SU-DHL-6 (cell line): ENCODE data around the gene UPB1.
"Not testable (repeated sequence)": the region's sequence is repeated elsewhere in the genome, so short reads cannot be mapped to it uniquely, and the experiment has no call there.

ENCODE experiments used
- H2AFZ ChIP-seq: fragments of 200-600 bp; sonication (generic); 2 replicates; pipeline ENCODE4 v1.6.1; 2014; ENCODE audit warnings: low read depth, mild to moderate bottlenecking, moderate library complexity, mixed read lengths, antibody characterized with exemption, low read length; ENCODE audit not compliant: severe bottlenecking
- H3F3A ChIP-seq: fragments of 200-600 bp; shearing (Covaris generic); 2 replicates; pipeline ENCODE4 v1.6.0; 2016; ENCODE audit warnings: antibody characterized with exemption, mild to moderate bottlenecking; ENCODE audit not compliant: insufficient read depth
- H3K27ac ChIP-seq: fragments of 200-600 bp; sonication (generic); 2 replicates; pipeline ENCODE4 v1.5.1; 2016; ENCODE audit warnings: low read depth, mild to moderate bottlenecking, low read length, moderate library complexity, mixed read lengths
- H3K27me3 ChIP-seq: fragments of 200-600 bp; sonication (generic), shearing (Covaris generic); 2 replicates; pipeline ENCODE4 v1.6.0; 2014; ENCODE audit warnings: mild to moderate bottlenecking, low read length
- H3K36me3 ChIP-seq: fragments of 200-600 bp; sonication (generic); 2 replicates; pipeline ENCODE4 v1.6.1; 2014; ENCODE audit warnings: mild to moderate bottlenecking, low read length, mixed read lengths
- H3K4me2 ChIP-seq: fragments of 300-600, 200-600 bp; shearing (Covaris generic), sonication (generic); 2 replicates; pipeline ENCODE4 v1.6.0; 2014; ENCODE audit warnings: low read length, low read depth, mild to moderate bottlenecking; ENCODE audit not compliant: poor library complexity, severe bottlenecking
- H3K4me3 ChIP-seq: fragments of 200-600 bp; sonication (generic); 2 replicates; pipeline ENCODE4 v1.5.1; 2014; ENCODE audit warnings: antibody characterized with exemption, low read length, mild to moderate bottlenecking, mixed read lengths; ENCODE audit not compliant: insufficient read depth, poor library complexity, severe bottlenecking
- H3K79me2 ChIP-seq: fragments of 200-600 bp; sonication (generic); 2 replicates; pipeline ENCODE4 v1.6.1; 2014; ENCODE audit warnings: mild to moderate bottlenecking, low read length, moderate library complexity; ENCODE audit not compliant: insufficient read depth
- H3K9ac ChIP-seq: fragments of 200-600 bp; sonication (generic); 2 replicates; pipeline ENCODE4 v1.7.0; 2014; ENCODE audit warnings: mild to moderate bottlenecking, low read length
- H3K9me2 ChIP-seq: fragments of 200-600 bp; sonication (generic); replicated peaks from 2 replicates; pipeline ENCODE4 v1.6.1; 2014; ENCODE audit warnings: low read length; ENCODE audit not compliant: insufficient read depth
- H3K9me3 ChIP-seq: fragments of 200-600 bp; sonication (generic); 2 replicates; pipeline ENCODE4 v1.6.1; 2014; ENCODE audit warnings: low read length, mixed read lengths; ENCODE audit not compliant: insufficient read depth
- H4K20me1 ChIP-seq: fragments of 200-600 bp; sonication (generic); 2 replicates; pipeline ENCODE4 v1.6.1; 2014; ENCODE audit warnings: low read depth, mild to moderate bottlenecking, antibody characterized with exemption, low read length, moderate library complexity, mixed read lengths
- EZH2phosphoT487 ChIP-seq: fragments of 200-600 bp; sonication (generic), shearing (Covaris generic); conservative IDR thresholded peaks from 2 replicates; pipeline ENCODE4 v1.6.1; 2018; ENCODE audit warnings: mild to moderate bottlenecking, antibody characterized with exemption, low read length, moderate library complexity, mixed read lengths
- TF ChIP-seq, protein P1 (sequence below): fragments of 200-600 bp; sonication (generic); IDR thresholded peaks from one replicate; pipeline ENCODE4 v1.5.1; 2017; ENCODE audit warnings: antibody characterized with exemption, mild to moderate bottlenecking, low read length, moderate library complexity; ENCODE audit not compliant: insufficient read depth, poor library complexity, severe bottlenecking

Gene UPB1

DNA sequence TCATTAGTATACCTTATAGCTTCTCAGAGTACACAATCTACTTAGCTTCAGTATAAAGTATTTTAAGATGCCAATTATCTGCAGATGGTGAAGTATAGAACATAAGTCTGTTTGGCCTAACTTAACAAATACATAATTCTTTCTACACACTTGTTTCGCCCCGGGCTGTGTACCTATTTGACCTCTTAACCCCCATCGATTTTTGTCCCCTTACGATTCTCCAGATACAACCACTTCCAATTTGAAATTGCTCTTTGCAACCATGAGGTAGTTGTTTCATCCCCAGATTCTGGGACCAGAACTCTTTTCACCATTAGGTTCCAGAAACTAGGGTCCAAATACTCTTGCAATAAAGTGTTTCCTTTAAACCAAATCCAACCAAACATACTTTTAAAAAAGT is 10.0 kb upstream of the UPB1 start:
- no peaks in the 10 kb centered on the region for H3K9me2 ChIP-seq
- no peaks in the 10 kb centered on the region for H3F3A ChIP-seq
- H3K9me3 ChIP-seq: no peaks in the 10 kb centered on the region
- no peak overlapping the region for H2AFZ ChIP-seq
- no peaks in the 10 kb centered on the region for H3K27me3 ChIP-seq
- H3K4me3 ChIP-seq: no peak overlapping the region
- no peak overlapping the region for H3K4me2 ChIP-seq
- TF ChIP-seq, protein P1, sequence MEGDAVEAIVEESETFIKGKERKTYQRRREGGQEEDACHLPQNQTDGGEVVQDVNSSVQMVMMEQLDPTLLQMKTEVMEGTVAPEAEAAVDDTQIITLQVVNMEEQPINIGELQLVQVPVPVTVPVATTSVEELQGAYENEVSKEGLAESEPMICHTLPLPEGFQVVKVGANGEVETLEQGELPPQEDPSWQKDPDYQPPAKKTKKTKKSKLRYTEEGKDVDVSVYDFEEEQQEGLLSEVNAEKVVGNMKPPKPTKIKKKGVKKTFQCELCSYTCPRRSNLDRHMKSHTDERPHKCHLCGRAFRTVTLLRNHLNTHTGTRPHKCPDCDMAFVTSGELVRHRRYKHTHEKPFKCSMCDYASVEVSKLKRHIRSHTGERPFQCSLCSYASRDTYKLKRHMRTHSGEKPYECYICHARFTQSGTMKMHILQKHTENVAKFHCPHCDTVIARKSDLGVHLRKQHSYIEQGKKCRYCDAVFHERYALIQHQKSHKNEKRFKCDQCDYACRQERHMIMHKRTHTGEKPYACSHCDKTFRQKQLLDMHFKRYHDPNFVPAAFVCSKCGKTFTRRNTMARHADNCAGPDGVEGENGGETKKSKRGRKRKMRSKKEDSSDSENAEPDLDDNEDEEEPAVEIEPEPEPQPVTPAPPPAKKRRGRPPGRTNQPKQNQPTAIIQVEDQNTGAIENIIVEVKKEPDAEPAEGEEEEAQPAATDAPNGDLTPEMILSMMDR: no peak
- TF ChIP-seq EZH2phosphoT487: no peak
- H3K9ac ChIP-seq: no peak overlapping the region
- H4K20me1 ChIP-seq: no peaks in the 10 kb centered on the region
- H3K27ac ChIP-seq: no peak overlapping the region
- H3K79me2 ChIP-seq: no peaks in the 10 kb centered on the region
- no peaks in the 10 kb centered on the region for H3K36me3 ChIP-seq

DNA sequence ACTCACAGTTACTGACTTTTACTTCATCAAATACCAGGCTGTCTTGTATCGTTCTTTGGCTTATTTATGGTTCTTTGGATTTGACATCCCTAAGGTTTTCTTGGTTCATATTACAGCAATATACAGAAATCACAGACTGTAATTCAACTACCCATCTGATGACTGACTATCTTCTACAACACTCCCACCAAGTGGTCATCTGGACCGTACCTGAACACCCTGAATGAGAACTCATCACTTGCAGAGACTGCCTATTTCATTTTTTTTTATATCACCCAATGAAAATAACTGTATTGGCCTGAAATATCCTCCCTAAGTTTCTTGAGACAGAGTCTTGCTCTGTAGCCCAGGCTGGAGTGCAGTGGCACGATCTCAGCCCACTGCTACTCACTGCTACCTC is 9.5 kb upstream of the UPB1 start:
- Histone ChIP-seq H3K4me3 (no peak overlapping the region), H3F3A (no peaks in the 10 kb centered on the region), H3K36me3 (no peaks in the 10 kb centered on the region), H3K27me3 (no peaks in the 10 kb centered on the region), H3K9me3 (no peaks in the 10 kb centered on the region), H3K4me2 (no peak overlapping the region), H3K79me2 (no peaks in the 10 kb centered on the region), H3K27ac (no peak overlapping the region), H2AFZ (no peak overlapping the region), H3K9ac (no peak overlapping the region), H4K20me1 (no peaks in the 10 kb centered on the region), H3K9me2 (no peaks in the 10 kb centered on the region)
- TF ChIP-seq, protein P1: peak; percentile 12
- no peak for TF ChIP-seq EZH2phosphoT487

DNA sequence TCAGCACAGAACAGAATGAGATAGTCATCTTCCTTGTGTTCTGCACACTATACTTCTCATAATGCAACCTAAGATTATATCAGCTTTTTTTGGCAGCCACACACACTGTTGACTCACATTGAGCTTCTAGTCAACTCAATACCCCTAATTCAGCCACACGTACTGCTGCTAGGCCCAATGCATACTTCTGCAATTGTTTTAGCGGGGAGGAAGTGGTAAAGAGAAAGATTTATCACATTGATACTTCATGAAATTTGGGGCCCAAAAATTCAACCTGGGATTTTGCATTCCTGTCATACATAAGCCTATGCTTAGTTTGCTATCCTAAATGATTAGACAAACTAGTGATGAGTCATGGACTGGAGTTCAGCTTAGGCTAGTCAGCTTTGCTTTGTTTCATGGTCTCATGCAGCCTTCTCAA is 8.6 kb upstream of the UPB1 start:
- no peak for TF ChIP-seq EZH2phosphoT487
- TF ChIP-seq, protein P1: no peak
- Histone ChIP-seq H3K4me3 (no peak overlapping the region), H3F3A (no peaks in the 10 kb centered on the region), H3K27me3 (no peaks in the 10 kb centered on the region), H3K4me2 (no peak overlapping the region), H3K79me2 (no peaks in the 10 kb centered on the region), H4K20me1 (no peaks in the 10 kb centered on the region), H3K9me3 (no peaks in the 10 kb centered on the region), H3K36me3 (no peaks in the 10 kb centered on the region), H3K9ac (no peak overlapping the region), H2AFZ (no peak overlapping the region), H3K9me2 (no peaks in the 10 kb centered on the region), H3K27ac (no peak overlapping the region)

DNA sequence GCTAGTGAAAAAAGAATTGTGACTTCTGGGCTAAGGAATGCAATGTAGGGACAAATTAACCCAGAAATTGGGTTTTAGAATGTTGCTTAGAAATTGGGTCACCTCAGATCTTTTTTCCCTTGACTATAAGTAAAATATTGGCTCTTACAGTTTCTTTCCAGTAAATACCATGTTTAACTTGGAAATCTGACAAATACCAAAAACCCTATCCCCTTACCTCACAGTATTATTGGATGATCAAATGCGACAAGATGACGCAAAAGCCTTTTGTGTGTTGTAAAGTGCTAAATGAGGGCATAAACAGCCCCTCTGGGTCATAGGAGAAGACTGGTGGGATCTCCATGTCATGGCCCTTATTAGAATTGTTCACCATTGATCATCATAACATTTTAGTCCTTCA is 6.1 kb upstream of the UPB1 start:
- Histone ChIP-seq H3K9ac (no peak overlapping the region), H3K4me2 (no peak overlapping the region), H3K27ac (no peak overlapping the region), H3K36me3 (no peaks in the 10 kb centered on the region), H3K4me3 (no peak overlapping the region), H3F3A (no peaks in the 10 kb centered on the region), H3K9me3 (no peaks in the 10 kb centered on the region), H4K20me1 (no peaks in the 10 kb centered on the region), H3K27me3 (no peaks in the 10 kb centered on the region), H2AFZ (no peak overlapping the region), H3K79me2 (no peaks in the 10 kb centered on the region), H3K9me2 (no peaks in the 10 kb centered on the region)
- TF ChIP-seq, protein P1: no peak
- no peak for TF ChIP-seq EZH2phosphoT487

DNA sequence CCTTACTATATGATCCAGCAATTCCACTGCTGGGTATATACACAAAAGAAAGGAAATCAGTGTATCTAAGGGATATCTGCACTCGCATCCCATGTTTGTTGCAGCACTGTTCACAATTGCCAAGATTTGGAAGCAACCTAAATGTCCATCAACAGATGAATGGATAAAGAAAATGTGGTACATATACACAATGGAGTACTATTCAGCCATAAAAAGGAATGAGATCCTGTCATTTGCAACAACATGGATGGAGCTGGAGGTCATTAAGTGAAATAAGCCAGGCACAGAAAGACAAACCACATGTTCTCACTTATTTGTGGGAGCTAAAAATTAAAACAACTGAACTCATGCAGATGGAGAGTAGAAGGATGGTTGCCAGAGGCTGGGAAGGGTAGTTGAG is 5.7 kb upstream of the UPB1 start:
- H3K9me2 ChIP-seq, H3K9ac ChIP-seq, H3K79me2 ChIP-seq, H3F3A ChIP-seq, H3K4me3 ChIP-seq, H3K36me3 ChIP-seq, H3K4me2 ChIP-seq, H3K27me3 ChIP-seq, H4K20me1 ChIP-seq, H3K27ac ChIP-seq, H2AFZ ChIP-seq, H3K9me3 ChIP-seq: not testable (repeated sequence)
